DOHH2 (cell line): ENCODE data around the gene FHIP1A.

Source experiments
- CTCF ChIP-seq: fragments of 200-600 bp; sonication (generic); IDR thresholded peaks from one replicate; pipeline ENCODE4 v1.5.1; 2014; ENCODE audit warnings: antibody characterized with exemption, mild to moderate bottlenecking, low read depth, low read length; ENCODE audit not compliant: poor library complexity, severe bottlenecking
- EZH2phosphoT487 ChIP-seq: fragments of 200-600 bp; sonication (generic); IDR thresholded peaks from 2 replicates; pipeline ENCODE4 v1.6.1; 2017; ENCODE audit warnings: borderline replicate concordance, mild to moderate bottlenecking, antibody characterized with exemption, low read length, moderate library complexity, mixed read lengths

- TF ChIP-seq CTCF (no peak), EZH2phosphoT487 (no peak)
Measured at GRCh38 chr4:151402145-151402865, 6.7 kb upstream of the FHIP1A start.
